NCI-H2081 treated with DMSO at 0.1 percent for 48 hours (cell line): ENCODE data around the gene SALL3.

Experiments used
- DNase-seq: peaks from one replicate; lab custom pipeline; 2025; lab: John Stamatoyannopoulos, UW

SALL3 gene

GRCh38 chr18:78980777-78981380 lies 1.3 kb downstream of the SALL3 start:
- no peak for DNase-seq

- no peak for DNase-seq
These were observed 1.8 kb downstream of the SALL3 start for GRCh38 chr18:78981394-78981831.

GRCh38 chr18:78981989-78982620 lies 2.5 kb downstream of the SALL3 start:
- DNase-seq: no peak

GRCh38 chr18:78983512-78983911 lies 3.9 kb downstream of the SALL3 start:
- no peak for DNase-seq

- DNase-seq: no peak
These were observed 5.5 kb downstream of the SALL3 start for GRCh38 chr18:78984941-78985784.

- peak; percentile 22 for DNase-seq
These were observed 6.4 kb downstream of the SALL3 start for GRCh38 chr18:78986018-78986481.

GRCh38 chr18:78991446-78991845 lies 11.8 kb downstream of the SALL3 start:
- no peak for DNase-seq

GRCh38 chr18:78992041-78993011 lies 12.7 kb downstream of the SALL3 start:
- no peak for DNase-seq

- DNase-seq: no peak
These were observed 13.7 kb downstream of the SALL3 start for GRCh38 chr18:78993014-78993926.

- no peak for DNase-seq
These were observed 14.4 kb downstream of the SALL3 start for GRCh38 chr18:78994000-78994399.

GRCh38 chr18:78994531-78994930 lies 14.9 kb downstream of the SALL3 start:
- no peak for DNase-seq

GRCh38 chr18:78994977-78995582 lies 15.5 kb downstream of the SALL3 start:
- no peak for DNase-seq

- no peak for DNase-seq
These were observed 16.2 kb downstream of the SALL3 start for GRCh38 chr18:78995740-78996395.

- no peak for DNase-seq
These were observed 17.3 kb downstream of the SALL3 start for GRCh38 chr18:78996741-78997490.

- DNase-seq: no peak
These were observed 18.9 kb downstream of the SALL3 start for GRCh38 chr18:78998371-78999071.

GRCh38 chr18:78999939-79000338 lies 20.3 kb downstream of the SALL3 start:
- DNase-seq: no peak

- no peak for DNase-seq
These were observed 21.4 kb downstream of the SALL3 start for GRCh38 chr18:79000997-79001396.

- no peak for DNase-seq
These were observed 26.0 kb downstream of the SALL3 start for GRCh38 chr18:79005653-79006052.
